Fibroblast of pulmonary artery (primary cell): Measurements from ENCODE around the gene MRPL28.
"Not testable (repeated sequence)": the region's sequence is repeated elsewhere in the genome, so short reads cannot be mapped to it uniquely, and the experiment has no call there.

ENCODE experiments used
- DNase-seq: peaks from one replicate; pipeline ENCODE4 v3.0.0-alpha.2; 2010; ENCODE audit warnings: low read depth
- H3K4me3 ChIP-seq: replicated peaks from 2 replicates; pipeline ENCODE4 v1.5.1; 2011; ENCODE audit warnings: low read depth, mild to moderate bottlenecking, control low read depth, low read length, moderate library complexity
- CTCF ChIP-seq: IDR thresholded peaks from 2 replicates; pipeline ENCODE4 v1.5.1; 2011; ENCODE audit warnings: mild to moderate bottlenecking, control low read depth, low read length, inconsistent platforms; ENCODE audit errors: missing control alignments

MRPL28 gene

GRCh38 chr16:349211-349610 lies 21.1 kb downstream of the MRPL28 start:
- no peak for TF ChIP-seq CTCF
- no peak for DNase-seq

GRCh38 chr16:348495-348894 lies 21.8 kb downstream of the MRPL28 start:
- not testable (repeated sequence) for DNase-seq, H3K4me3 ChIP-seq

More at GRCh38 chr16:349211-349610, 21.1 kb downstream of the MRPL28 start:
- H3K4me3 ChIP-seq, result no peak overlapping the region

GRCh38 chr16:347203-347602 lies 23.1 kb downstream of the MRPL28 start:
- H3K4me3 ChIP-seq, result no peak overlapping the region
- no peak for TF ChIP-seq CTCF
- DNase-seq, result no peak

GRCh38 chr16:346587-346986 lies 23.8 kb downstream of the MRPL28 start:
- TF ChIP-seq CTCF, result no peak
- no peak overlapping the region for H3K4me3 ChIP-seq
- peak; percentile 25 for DNase-seq

- TF ChIP-seq CTCF, result no peak
- no peak overlapping the region for H3K4me3 ChIP-seq
- no peak for DNase-seq
These were observed 24.6 kb downstream of the MRPL28 start for GRCh38 chr16:345772-346171.

GRCh38 chr16:342455-343213 lies 27.7 kb downstream of the MRPL28 start:
- H3K4me3 ChIP-seq, result no peak overlapping the region
- DNase-seq, result no peak
- TF ChIP-seq CTCF, result no peak

GRCh38 chr16:341974-342336 lies 28.4 kb downstream of the MRPL28 start:
- DNase-seq, H3K4me3 ChIP-seq: not testable (repeated sequence)

GRCh38 chr16:341095-341973 lies 29.0 kb downstream of the MRPL28 start:
- DNase-seq, result not testable (repeated sequence)

More at GRCh38 chr16:341095-341973, 29.0 kb downstream of the MRPL28 start:
- H3K4me3 ChIP-seq, result not testable (repeated sequence)
